ENCODE measurements around the gene CCDC107. TPM values are rescaled to one million over a fixed set of nuclear protein-coding genes. Genes with fewer than 3 reads are reported as not detected.
A peak's percentile ranks its signal among the peaks of the same experiment; 100 is the strongest.

CCDC107 gene
- total RNA-seq, 2 donors from 2014 or later: 52.3 to 70.9 TPM

DNA sequence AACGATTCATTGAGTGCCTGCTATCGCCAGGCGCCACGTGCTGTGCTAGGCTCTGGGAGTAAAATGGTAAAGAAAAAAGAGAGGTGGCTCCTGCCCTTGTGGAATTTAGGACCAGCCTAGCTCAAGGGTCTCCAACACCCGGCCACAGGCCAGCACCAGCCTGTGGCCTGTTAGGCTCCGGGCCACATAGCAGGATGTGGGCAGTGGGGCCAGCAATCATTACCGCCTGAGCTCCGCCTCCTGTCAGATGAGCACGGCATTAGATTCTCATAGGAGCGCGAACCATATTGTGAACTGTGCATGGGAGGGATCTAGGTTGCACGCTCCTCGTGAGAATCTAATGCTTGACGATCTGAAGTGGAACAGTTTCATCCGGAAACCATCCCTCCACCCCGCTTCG is 1.7 kb upstream of the CCDC107 start:
- intact Hi-C loops (cut with DNase I): no loop called here
- no peak for ATAC-seq
- DNase-seq: no peak

DNA sequence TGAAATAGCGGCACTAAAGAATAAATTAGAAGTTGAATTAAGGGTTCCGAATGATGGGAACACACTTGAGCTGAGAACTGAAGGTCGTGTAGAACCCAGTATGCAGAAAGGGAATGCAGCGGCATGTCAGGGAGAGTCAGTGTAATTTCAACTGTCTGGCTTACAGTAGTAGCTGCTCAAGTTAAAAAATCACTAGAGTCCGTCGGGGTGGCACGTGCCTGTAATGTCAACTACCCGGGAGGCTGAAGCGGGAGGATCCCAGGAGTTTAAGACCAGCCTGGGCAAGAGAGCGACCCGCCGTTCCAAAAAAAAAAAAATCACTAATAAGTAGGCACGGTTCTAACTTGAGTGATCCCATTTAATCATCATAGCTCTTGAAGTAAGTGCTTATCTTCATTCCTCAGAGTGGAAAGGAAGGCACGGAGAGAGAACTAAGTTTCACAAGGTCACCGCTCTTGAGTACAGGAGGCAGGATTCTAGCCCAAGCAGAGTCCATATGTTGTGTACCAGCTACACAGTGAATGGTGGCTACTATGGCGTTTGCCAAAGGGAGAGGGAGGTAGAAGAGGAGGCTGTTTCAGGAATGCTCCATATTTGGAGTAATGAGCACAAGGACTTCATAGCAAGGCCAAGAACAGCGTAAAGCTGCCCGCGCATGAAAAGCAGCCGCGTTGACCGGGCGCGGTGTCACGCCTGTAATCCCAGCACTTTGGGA is 1.1 kb upstream of the CCDC107 start:
- DNase-seq: no peak
- peak; percentile 7 to 17 for ATAC-seq
- intact Hi-C loops (cut with DNase I): no loop called here

DNA sequence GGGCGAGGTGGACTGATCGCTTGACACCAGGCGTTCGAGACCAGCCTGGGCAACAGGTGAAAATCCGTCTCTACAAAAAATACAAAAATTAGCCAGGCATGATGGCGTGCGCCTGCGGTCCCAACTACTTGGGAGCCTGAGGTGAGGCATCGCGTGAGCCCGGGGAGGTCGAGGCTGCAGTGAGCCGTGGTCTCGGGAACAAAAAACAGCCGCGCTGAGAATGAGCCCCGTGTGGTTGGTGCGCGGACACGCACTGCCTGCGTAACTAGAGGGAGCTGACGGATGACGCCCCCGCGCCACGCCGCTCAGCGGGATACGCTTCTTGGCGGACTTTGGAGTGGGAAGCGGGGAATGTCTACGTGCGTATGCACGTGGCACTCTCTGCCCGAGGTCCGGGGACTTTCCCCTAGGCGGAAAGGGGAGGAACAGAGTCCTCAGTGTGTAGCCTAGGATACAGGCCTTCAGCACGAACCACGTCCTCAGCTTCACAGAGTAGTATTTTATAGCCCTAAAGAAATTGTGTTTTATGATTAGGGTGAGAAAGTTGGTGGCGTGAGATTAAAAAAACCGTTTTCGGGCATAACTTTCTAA is 451 bp upstream of the CCDC107 start, which contains the start of gene RMRP:
TSS of gene RMRP (minus strand) at position 474 of the 591 bp plus-strand sequence.
- ATAC-seq (peak; percentile 95 to 97), DNase-seq (peak; percentile 99)
- intact Hi-C loops (cut with DNase I): no loop called here

DNA sequence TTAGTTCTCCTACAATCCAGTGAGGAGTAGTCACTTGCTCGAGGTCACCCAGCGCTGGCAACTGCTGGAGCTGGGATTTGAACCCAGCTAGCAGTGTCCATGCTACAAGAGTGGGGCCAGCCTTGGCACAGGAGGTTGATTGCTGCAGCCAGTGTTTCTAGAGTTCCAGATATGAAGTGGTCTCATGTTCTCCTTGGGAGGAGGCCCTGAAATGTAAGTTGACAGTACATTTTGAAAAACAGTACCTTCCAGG is 802 bp downstream of the CCDC107 start:
- peak; percentile 60 for DNase-seq
- ATAC-seq: peak in 1 of 2 donors; percentile 7
- intact Hi-C loops (cut with DNase I): no loop called here

DNA sequence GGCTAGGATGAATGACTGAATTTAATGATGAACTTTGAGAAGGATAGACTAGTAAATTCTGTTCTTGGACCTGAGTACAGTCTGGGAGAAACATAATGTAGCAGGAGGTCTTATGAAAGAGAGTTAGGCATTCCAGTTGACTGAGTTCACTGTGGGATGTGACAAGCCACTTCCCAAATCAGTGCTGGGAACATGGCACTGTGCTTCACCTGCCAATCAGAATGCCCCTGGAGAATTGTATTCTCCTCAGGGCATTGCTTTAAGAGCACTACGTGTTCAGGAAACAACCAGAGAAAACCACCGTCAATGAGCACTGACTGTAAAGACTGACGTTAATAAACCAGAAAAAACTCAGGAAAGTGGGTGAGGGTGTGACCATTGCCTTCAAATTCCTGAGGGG is 1.2 kb downstream of the CCDC107 start:
- intact Hi-C loops (cut with DNase I): no loop called here
- DNase-seq: no peak

DNA sequence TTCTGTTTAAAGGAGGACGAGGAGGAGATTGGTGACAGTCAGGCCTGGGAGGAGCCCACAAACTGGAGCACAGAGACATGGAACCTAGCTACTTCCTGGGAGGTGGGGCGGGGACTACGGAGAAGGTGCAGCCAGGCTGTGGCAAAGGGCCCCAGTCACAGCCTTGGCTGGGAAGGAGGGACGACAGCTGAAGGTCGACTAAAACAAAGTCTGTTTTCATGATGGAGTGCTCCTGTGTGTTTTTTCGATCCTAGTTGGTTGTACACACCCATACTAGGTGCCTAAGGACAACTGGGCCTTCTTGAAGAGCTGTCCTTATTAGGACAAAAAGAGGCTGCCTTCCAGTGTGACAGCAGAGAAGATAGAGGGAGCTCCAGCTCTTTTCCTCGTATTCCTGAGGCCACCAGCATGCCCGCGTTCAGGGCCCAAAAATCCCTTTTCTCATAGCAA is 2.9 kb downstream of the CCDC107 start:
- DNase-seq: no peak
- no peak for ATAC-seq
- intact Hi-C loops (cut with DNase I): loop anchor here in 1 of 2 donors (2.0 kb wide), 2 partner anchors 28 to 68 kb away; partner anchors contain the start of gene TPM2

More for the DNA sequence above, 1.2 kb downstream of the CCDC107 start:
- peak; percentile 0 to 5 for ATAC-seq

DNA sequence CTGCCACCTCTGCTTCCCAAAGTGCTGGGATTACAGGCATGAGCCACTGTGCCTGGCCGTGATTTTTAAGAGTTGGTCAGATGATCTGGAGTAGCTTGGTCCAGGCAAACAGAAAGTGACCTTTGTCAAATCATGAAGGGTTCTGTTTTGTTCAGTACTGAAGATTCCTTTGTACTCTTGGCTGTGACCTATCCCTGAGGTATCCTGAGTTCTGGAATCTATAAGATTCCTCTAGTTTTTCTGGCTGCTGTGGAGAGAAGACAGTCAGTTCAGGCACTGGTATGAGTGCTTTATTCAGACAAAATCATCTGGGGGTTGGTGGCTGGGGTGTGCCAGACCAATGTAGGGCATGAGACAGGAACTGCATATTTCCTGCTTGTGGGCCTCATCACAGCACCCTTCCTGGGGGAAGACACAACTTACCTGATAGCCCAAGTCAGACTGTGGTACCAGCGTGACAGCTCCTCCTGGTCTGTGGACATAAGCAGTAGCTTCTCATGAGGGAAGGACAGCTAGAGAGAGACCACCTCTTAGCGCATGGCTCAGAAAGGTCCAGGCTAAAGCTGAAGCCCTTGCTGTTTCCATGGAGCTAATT is 3.8 kb downstream of the CCDC107 start:
- DNase-seq (no peak), ATAC-seq (no peak)
- intact Hi-C loops (cut with DNase I): loop anchor here in 1 of 2 donors (2.0 kb wide), 2 partner anchors 27 to 67 kb away; partner anchors contain the start of gene TPM2

DNA sequence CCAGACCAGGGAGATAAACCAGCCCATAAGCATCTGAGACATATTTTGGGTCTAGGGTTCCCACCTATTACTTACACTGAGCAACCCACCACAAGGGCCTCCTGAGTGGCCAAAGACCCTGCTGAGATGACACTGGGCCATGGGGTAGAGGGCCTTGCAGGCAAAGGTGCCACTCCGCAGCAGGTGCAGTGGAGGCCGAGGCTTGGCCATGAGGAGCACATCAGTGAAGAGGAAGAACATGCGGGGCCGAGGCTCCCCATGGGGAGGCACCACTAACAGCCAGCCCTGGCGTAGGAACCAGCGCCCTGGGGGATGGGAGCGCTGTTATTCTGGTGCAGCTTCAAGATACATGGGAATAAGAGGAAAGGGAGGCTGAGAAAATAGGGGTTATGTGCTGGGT is 4.3 kb downstream of the CCDC107 start:
- intact Hi-C loops (cut with DNase I): no loop called here
- DNase-seq (no peak), ATAC-seq (no peak)

DNA sequence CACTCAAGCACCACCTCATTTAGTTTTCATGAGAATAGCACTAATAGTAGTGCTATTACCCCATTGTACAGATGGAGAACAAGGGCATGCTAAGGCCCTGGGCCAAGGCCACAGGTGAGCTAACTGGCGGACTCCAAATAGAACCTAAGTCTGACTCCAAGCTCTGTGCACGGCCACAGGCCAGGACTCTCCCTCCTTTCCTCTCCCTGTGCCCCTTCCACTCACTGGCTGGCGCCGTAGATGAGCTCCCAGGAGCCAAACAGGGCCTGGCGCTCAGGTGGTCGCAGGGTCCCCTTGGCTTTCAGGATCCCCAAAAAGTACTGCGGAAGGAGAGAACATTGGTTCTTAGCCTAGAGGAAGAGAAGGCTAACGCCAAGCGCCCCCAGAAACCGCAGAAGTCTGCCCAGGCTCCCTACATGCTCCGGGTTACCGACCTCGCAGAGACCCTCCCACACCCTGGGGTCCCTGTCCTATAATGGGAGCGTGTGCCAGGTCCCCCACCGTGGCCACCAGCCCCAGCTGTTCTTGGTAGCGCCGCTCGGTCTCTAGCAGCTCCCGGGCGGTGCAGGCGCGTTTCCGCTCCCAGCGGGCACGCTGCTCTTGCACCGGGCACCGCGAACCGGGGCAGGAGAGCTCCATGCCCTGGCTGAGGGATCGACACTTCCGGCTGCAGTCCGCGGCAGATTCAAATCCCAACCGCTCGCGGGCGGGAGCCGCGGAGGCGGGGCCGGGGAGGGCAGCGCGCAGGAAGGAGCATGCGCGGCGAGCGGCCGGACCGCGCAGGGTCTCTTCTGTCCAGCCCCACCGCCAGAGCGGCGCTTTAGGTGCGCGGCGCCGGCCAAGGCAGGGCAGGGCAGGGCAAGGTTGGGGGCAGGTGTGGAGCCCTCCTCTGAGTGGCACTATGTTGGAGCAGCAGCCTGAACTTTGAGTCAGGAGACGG is 6.7 kb downstream of the CCDC107 start, which contains the start of gene ARHGEF39:
TSS of gene ARHGEF39 (minus strand) at position 665 of the 940 bp plus-strand sequence. CDS start at position 639, 26 bp downstream.
- intact Hi-C loops (cut with DNase I): no loop called here
- DNase-seq: peak; percentile 84
- peak; percentile 91 to 93 for ATAC-seq

DNA sequence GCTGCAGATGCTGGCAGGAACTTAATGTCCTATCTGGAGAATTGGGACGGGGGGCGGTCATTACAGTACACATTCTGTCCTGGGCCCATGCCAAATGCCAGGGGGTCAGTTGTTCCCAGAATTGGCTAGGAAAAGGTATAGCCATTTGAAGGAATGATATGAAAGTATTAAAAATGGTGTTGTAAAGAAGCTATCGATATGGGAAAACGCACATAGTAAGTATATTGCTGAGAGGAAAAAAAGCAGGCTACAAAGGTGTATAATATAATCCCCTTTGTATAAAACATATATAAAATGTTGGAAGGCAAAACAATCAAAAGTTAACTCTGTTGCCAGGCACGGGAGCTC is 7.4 kb downstream of the CCDC107 start:
- DNase-seq: no peak
- ATAC-seq: no peak
- intact Hi-C loops (cut with DNase I): no loop called here

DNA sequence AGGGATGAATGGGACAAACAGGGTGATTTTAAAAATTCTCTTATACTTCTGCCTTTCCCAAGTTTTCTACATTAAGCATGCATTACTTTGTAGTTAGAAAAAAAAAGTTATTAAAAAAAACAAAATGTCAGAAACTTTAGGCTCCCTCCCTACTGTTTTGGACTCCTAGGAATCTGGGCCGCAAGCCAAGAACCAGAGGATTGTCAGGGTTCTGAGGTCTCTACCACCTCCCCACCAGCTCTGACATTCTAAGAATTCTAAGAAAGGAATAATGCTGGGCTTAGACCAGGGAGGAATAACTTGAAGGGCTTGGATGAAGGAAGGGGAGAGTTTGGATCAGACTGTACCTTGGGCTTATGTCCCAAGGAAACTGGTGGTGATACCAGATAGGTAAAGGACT is 8.0 kb downstream of the CCDC107 start:
- no peak for ATAC-seq
- intact Hi-C loops (cut with DNase I): no loop called here
- DNase-seq: no peak

DNA sequence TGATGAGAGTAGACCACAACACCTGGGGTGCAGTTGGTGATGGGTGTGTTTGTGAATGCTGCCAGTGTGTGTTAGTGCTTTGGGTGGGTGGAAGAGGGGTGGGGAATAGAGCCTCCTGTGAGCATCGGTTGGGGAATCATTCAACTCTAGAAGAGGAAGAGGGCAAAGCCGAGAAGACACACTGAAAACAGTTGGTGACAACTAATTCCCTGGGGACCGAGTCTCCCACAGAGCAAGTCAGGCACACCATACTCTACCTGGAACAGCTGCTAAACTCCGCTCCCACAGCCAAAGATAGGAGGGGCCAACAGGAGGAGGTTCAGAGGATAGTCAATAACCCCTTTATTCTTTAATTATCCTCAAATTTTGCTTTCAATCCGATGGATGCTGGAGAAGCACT is 8.5 kb downstream of the CCDC107 start:
- DNase-seq: no peak
- no peak for ATAC-seq
- intact Hi-C loops (cut with DNase I): no loop called here

DNA sequence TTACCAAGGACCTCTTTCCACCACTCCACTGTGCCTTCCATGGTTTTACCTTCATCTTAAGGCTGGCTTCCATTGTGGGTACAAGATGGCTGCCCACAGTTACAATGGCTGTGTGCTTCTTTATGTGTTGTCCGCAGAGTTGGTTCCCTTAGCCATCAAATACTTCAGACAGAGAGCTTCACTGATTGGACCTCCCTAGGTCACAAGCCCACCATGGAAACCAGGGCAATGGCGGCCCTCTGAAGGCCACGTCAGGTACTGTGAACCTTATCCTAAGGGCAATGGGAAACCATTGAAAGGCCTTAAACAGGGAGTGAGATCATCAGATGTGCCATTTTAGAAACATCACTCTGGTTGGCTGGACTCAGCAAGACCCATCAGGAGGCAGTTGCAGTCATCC is 9.8 kb downstream of the CCDC107 start:
- ATAC-seq (no peak), DNase-seq (no peak)
- intact Hi-C loops (cut with DNase I): no loop called here

DNA sequence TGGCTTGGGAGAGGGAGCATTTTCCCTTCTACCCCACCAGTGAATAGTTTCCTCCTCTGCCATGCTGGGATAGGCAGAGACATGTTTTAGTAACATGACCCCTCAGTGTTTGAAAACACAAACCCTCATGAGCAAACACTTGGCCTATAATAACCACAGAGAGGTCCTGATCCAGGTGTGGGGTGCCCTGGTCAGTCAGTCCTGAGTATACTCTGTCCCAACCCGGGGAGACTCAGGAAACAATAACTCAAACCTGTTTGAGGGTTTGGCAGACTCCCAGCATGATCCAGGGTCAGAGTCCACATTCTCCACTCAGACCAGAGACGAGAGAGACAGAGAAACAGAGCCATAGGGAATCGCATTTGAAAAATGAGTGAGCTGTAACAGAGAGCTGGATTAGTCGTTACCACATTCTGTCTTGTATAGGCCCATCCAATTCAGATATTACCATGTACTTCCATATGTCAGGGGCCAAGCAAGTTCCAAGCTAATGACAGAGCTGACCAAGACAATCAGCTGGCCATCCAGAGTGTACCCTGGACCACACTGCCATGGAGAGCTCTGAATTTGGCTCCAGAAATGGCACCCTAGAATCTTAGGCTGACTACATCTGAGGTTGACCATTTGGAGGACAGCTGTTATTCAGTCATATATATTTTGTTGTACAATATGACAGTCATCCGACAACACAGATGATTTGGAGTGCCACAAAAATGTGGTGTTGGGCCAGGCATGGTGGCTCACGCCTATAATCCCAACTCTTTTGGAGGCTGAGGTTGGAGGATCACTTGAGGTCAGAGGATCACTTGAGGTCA is 11.4 kb downstream of the CCDC107 start:
- DNase-seq (no peak), ATAC-seq (no peak)
- intact Hi-C loops (cut with DNase I): no loop called here

DNA sequence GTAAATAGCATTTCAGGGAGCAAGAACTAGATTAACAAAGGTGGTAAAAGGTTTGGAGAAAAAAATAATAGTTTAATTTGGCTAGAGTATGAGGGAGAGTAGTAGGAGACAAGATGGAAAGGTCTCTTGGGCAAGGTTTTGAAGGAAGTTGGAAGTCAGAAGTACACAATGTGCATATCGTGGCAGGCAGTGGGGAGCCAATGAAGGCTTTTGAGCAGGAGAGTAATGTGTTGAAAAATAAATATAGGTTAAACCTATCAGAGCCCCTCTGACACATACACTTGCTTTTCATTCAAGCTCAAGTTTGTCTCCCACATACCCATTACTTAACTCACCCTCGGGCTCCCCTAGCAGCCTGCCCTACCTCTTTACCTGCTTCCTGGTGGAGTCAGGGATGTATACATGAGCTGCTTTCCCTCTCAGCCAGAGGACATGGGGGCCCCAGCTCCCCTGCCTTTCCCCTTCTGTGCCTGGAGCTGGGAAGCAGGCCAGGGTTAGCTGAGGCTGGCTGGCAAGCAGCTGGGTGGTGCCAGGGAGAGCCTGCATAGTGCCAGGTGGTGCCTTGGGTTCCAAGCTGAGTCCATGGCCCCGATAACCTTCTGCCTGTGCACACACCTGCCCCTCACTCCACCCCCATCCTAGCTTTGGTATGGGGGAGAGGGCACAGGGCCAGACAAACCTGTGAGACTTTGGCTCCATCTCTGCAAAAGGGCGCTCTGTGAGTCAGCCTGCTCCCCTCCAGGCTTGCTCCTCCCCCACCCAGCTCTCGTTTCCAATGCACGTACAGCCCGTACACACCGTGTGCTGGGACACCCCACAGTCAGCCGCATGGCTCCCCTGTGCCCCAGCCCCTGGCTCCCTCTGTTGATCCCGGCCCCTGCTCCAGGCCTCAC is 15.3 kb downstream of the CCDC107 start, which contains the start of gene CA9:
TSS of gene CA9 (plus strand) at position 797 of the 893 bp plus-strand sequence. CDS start at position 829, 32 bp downstream.
- ATAC-seq (peak; percentile 60 to 78), DNase-seq (no peak)
- intact Hi-C loops (cut with DNase I): no loop called here

DNA sequence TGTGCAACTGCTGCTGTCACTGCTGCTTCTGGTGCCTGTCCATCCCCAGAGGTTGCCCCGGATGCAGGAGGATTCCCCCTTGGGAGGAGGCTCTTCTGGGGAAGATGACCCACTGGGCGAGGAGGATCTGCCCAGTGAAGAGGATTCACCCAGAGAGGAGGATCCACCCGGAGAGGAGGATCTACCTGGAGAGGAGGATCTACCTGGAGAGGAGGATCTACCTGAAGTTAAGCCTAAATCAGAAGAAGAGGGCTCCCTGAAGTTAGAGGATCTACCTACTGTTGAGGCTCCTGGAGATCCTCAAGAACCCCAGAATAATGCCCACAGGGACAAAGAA is 15.9 kb downstream of the CCDC107 start:
- intact Hi-C loops (cut with DNase I): no loop called here
- no peak for ATAC-seq
- DNase-seq: no peak

DNA sequence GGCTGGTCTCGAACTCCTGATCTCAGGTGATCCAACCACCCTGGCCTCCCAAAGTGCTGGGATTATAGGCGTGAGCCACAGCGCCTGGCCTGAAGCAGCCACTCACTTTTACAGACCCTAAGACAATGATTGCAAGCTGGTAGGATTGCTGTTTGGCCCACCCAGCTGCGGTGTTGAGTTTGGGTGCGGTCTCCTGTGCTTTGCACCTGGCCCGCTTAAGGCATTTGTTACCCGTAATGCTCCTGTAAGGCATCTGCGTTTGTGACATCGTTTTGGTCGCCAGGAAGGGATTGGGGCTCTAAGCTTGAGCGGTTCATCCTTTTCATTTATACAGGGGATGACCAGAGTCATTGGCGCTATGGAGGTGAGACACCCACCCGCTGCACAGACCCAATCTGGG is 17.1 kb downstream of the CCDC107 start:
- ATAC-seq: no peak
- intact Hi-C loops (cut with DNase I): no loop called here
- DNase-seq: no peak

Measured in left cardiac atrium (tissue), 4 donors.